Common myeloid progenitor, CD34-positive (primary cell): ENCODE measurements around the gene ST7. TPM values are rescaled to one million over a fixed set of nuclear protein-coding genes. Genes with fewer than 3 reads are reported as not detected.

Experiments
- CTCF ChIA-PET: fragments of 350-600 bp; sonication (Branson Sonifier 250); formaldehyde crosslinking; loops from one replicate; lab custom pipeline; 2021; ENCODE audit warnings: antibody characterized with exemption; lab: Charles Lee
- POLR2A ChIA-PET: fragments of 350-600 bp; sonication (Branson Sonifier 250); formaldehyde crosslinking; loops from one replicate; lab custom pipeline; 2021; ENCODE audit warnings: antibody characterized with exemption; lab: Charles Lee
- DNase-seq, 3 donors: peaks; one replicate each; pipeline versions ENCODE4 v3.0.0 to v3.0.0-alpha.2; 2013
- H3K27ac ChIP-seq, 2 experiments: 1 replicate in 1 of 2; 2 replicates in 1 of 2; pipeline ENCODE4 v1.7.0; 2013; ENCODE audit warnings: inconsistent platforms in 2 of 2, low read length in 2 of 2, mild to moderate bottlenecking in 2 of 2, low read depth in 1 of 2, moderate library complexity in 1 of 2; ENCODE audit not compliant: severe bottlenecking in 2 of 2, insufficient read depth in 1 of 2, poor library complexity in 1 of 2
- H3K27me3 ChIP-seq, 5 experiments: replicated peaks in 2 of 5; 1 replicate in 3 of 5; 2 replicates in 2 of 5; pipeline versions ENCODE4 v1.6.1 to v1.7.0; 2013; ENCODE audit warnings: low read length in 4 of 5, mild to moderate bottlenecking in 2 of 5, moderate library complexity in 2 of 5, inconsistent platforms in 1 of 5; ENCODE audit not compliant: insufficient read depth in 5 of 5, control insufficient read depth in 4 of 5
- H3K36me3 ChIP-seq, 4 experiments: 1 replicate in 2 of 4; 2 replicates in 2 of 4; pipeline versions ENCODE4 v1.6.1 to v1.7.0; 2013; ENCODE audit warnings: low read length in 3 of 4, control low read depth in 1 of 4, mild to moderate bottlenecking in 1 of 4; ENCODE audit not compliant: control insufficient read depth in 4 of 4, insufficient read depth in 4 of 4
- H3K4me1 ChIP-seq, 4 experiments: 1 replicate in 3 of 4; 2 replicates in 1 of 4; pipeline versions ENCODE4 v1.6.1 to v1.7.1; 2013; ENCODE audit warnings: low read length in 3 of 4, mild to moderate bottlenecking in 3 of 4, control low read depth in 1 of 4, inconsistent platforms in 1 of 4, moderate library complexity in 1 of 4; ENCODE audit not compliant: control insufficient read depth in 4 of 4, insufficient read depth in 4 of 4; ENCODE audit errors: control extremely low read depth in 1 of 4
- H3K4me3 ChIP-seq, 7 experiments: 1 replicate in 4 of 7; 2 replicates in 3 of 7; pipeline versions ENCODE4 v1.5.1 to v1.7.0; 2013; ENCODE audit warnings: mild to moderate bottlenecking in 7 of 7, low read length in 6 of 7, moderate library complexity in 6 of 7, inconsistent platforms in 2 of 7, low read depth in 2 of 7, control low read depth in 1 of 7; ENCODE audit not compliant: insufficient read depth in 4 of 7, control insufficient read depth in 1 of 7; ENCODE audit errors: extremely low read depth in 1 of 7
- H3K9me3 ChIP-seq, 5 experiments: 1 replicate in 4 of 5; 2 replicates in 1 of 5; pipeline versions ENCODE4 v1.6.1 to v1.7.1; 2013; ENCODE audit warnings: low read length in 4 of 5, mild to moderate bottlenecking in 2 of 5, inconsistent platforms in 1 of 5, low read depth in 1 of 5, moderate library complexity in 1 of 5; ENCODE audit not compliant: control insufficient read depth in 4 of 5, insufficient read depth in 2 of 5; ENCODE audit errors: control extremely low read depth in 1 of 5
- WGBS: methylation state at CpG from one replicate; pipeline ENCODE4 v1.1.5; 2013; ENCODE audit not compliant: insufficient coverage; 5-methylcytosine and 5-hydroxymethylcytosine counted together
- polyA plus RNA-seq: library from polyadenylated mRNA; unstranded; fragments of 120-200 nt; gene quantifications from one replicate; pipeline ENCODE4 v1.2.1, GENCODE V29; 2013

The ST7 gene
- polyA plus RNA-seq = 32.5 TPM

- ChIA-PET CTCF (interaction anchor here (1.0 to 1.5 kb wide), 4 partner anchors 14 to 56 kb away, joined by 3 to 5 read pairs (median 3); no protein-coding TSS in a partner anchor), POLR2A (interaction anchor here (1.0 kb wide), 1 partner anchor 34 kb away, joined by 3 read pairs; no protein-coding TSS in a partner anchor)
- H3K4me3 ChIP-seq = peak within 1 kb of the TSS; percentile 72 to 94 (median 84)
- peaks cover 2 to 57% (median 41%) of the 10 kb centered on the region in 4 experiments for H3K4me1 ChIP-seq
- no peaks in the 10 kb centered on the region for H3K9me3 ChIP-seq
- peak within 1 kb of the TSS; percentile 88 to 94 for H3K27ac ChIP-seq
- WGBS = 0% methylated on average over 74 of the region's 77 CpGs
- H3K36me3 ChIP-seq = no peaks in the 10 kb centered on the region
- peak; percentile 67 to 82 (median 76) for DNase-seq
- no peaks in the 10 kb centered on the region for H3K27me3 ChIP-seq
Observed at GRCh38 chr7:116953372-116953905, at the start of gene ST7. Gene ST7 (plus strand): TSS chr7:116953501. CDS start chr7:116953541, 40 bp downstream.

GRCh38 chr7:116906391-116906790 is 46.9 kb upstream of the ST7 start:
- Histone ChIP-seq H3K27ac (no peak overlapping the region), H3K4me1 (no peaks in the 10 kb centered on the region), H3K4me3 (no peak overlapping the region), H3K9me3 (no peaks in the 10 kb centered on the region), H3K27me3 (no peaks in the 10 kb centered on the region), H3K36me3 (peaks cover 12 to 63% (median 33%) of the 10 kb centered on the region in 4 experiments)
- no peak for DNase-seq
- ChIA-PET POLR2A (no interaction called here), CTCF (no interaction called here)
- WGBS = 100% methylated on average over 1 of the region's 1 CpG

- Histone ChIP-seq H3K36me3 (peaks cover 23 to 79% (median 49%) of the 10 kb centered on the region in 4 experiments), H3K27me3 (no peaks in the 10 kb centered on the region), H3K4me1 (no peaks in the 10 kb centered on the region), H3K4me3 (no peak overlapping the region), H3K9me3 (peaks cover 0 to 8% (median 0%) of the 10 kb centered on the region in 5 experiments), H3K27ac (no peak overlapping the region)
- ChIA-PET CTCF (interaction anchor here (1.6 kb wide), 1 partner anchor 14 kb away, joined by 5 read pairs; no protein-coding TSS in a partner anchor), POLR2A (no interaction called here)
- DNase-seq = no peak
- WGBS = 100% methylated on average over 1 of the region's 6 CpGs
Observed at GRCh38 chr7:116910383-116910782, 42.9 kb upstream of the ST7 start.

GRCh38 chr7:116911801-116912200 is 41.5 kb upstream of the ST7 start:
- DNase-seq = no peak
- Histone ChIP-seq H3K9me3 (peaks cover 0 to 8% (median 0%) of the 10 kb centered on the region in 5 experiments), H3K36me3 (peaks cover 29 to 82% (median 48%) of the 10 kb centered on the region in 4 experiments), H3K4me3 (no peak overlapping the region), H3K4me1 (no peaks in the 10 kb centered on the region), H3K27ac (no peak overlapping the region), H3K27me3 (no peaks in the 10 kb centered on the region)
- POLR2A ChIA-PET = interaction anchor here (0.6 kb wide), 1 partner anchor 218 kb away, joined by 3 read pairs; no protein-coding TSS in a partner anchor
- no CpG with 5 or more reads among the region's 1 CpG for WGBS
- CTCF ChIA-PET = interaction anchor here (1.3 to 1.5 kb wide), 2 partner anchors 11 to 21 kb away, joined by 3 to 5 read pairs; no protein-coding TSS in a partner anchor

- no peak overlapping the region for H3K27ac ChIP-seq
- CTCF ChIA-PET = interaction anchor here (1.3 to 1.5 kb wide), 2 partner anchors 11 to 20 kb away, joined by 3 to 5 read pairs; no protein-coding TSS in a partner anchor
- no peaks in the 10 kb centered on the region for H3K27me3 ChIP-seq
- no peaks in the 10 kb centered on the region for H3K4me1 ChIP-seq
- POLR2A ChIA-PET = interaction anchor here (0.6 kb wide), 1 partner anchor 217 kb away, joined by 3 read pairs; no protein-coding TSS in a partner anchor
- H3K9me3 ChIP-seq = peaks cover 0 to 8% (median 0%) of the 10 kb centered on the region in 5 experiments
- no CpG with 5 or more reads among the region's 1 CpG for WGBS
- DNase-seq = no peak
- peaks cover 29 to 82% (median 47%) of the 10 kb centered on the region in 4 experiments for H3K36me3 ChIP-seq
- H3K4me3 ChIP-seq = peak overlapping the region in 1 of 7 experiments; percentile 4
Observed at GRCh38 chr7:116912269-116912909, 40.9 kb upstream of the ST7 start.

- no peaks in the 10 kb centered on the region for H3K4me1 ChIP-seq
- no peak overlapping the region for H3K4me3 ChIP-seq
- no peaks in the 10 kb centered on the region for H3K27me3 ChIP-seq
- ChIA-PET POLR2A (interaction anchor here (0.7 kb wide), 1 partner anchor 1378 kb away, joined by 5 read pairs; no protein-coding TSS in a partner anchor), CTCF (interaction anchor here (0.9 kb wide), 1 partner anchor 11 kb away, joined by 3 read pairs; no protein-coding TSS in a partner anchor)
- no peaks in the 10 kb centered on the region for H3K9me3 ChIP-seq
- WGBS = no CpG with 5 or more reads among the region's 3 CpGs
- no peak overlapping the region for H3K27ac ChIP-seq
- H3K36me3 ChIP-seq = peaks cover 15 to 43% (median 26%) of the 10 kb centered on the region in 4 experiments
- DNase-seq = no peak
Observed at GRCh38 chr7:116918704-116919103, 34.6 kb upstream of the ST7 start.
